B cell (primary cell): ENCODE data around the gene HNRNPD. TPM values are rescaled to one million over a fixed set of nuclear protein-coding genes. Genes with fewer than 3 reads are reported as not detected.
"Not testable (repeated sequence)": the region's sequence is repeated elsewhere in the genome, so short reads cannot be mapped to it uniquely, and the experiment has no call there.

Source experiments
- ATAC-seq: fragments of 200-7000 bp; cut with Tn5 transposase; one replicate; pipeline ENCODE4 v1.10.0; 2021; ENCODE audit warnings: low read depth, mild to moderate bottlenecking, moderate number of reproducible peaks, moderate library complexity
- CTCF ChIA-PET: fragments of 350-600 bp; sonication (Branson Sonifier 250); formaldehyde crosslinking; loops from one replicate; lab custom pipeline; 2021; ENCODE audit warnings: antibody characterized with exemption, inconsistent platforms; lab: Charles Lee
- POLR2A ChIA-PET: fragments of 350-600 bp; sonication (Branson Sonifier 250); formaldehyde crosslinking; loops from one replicate; lab custom pipeline; 2021; ENCODE audit warnings: antibody characterized with exemption; lab: Charles Lee
- DNase-seq: peaks from one replicate; pipeline ENCODE4 v3.0.0; 2013
- H2AFZ ChIP-seq: 2 replicates; pipeline ENCODE4 v1.6.1; 2012; ENCODE audit warnings: mild to moderate bottlenecking, low read depth, low read length; ENCODE audit not compliant: insufficient read depth, poor library complexity, severe bottlenecking
- H3K27ac ChIP-seq, 2 donors: 1 replicate in 1 of 2; 2 replicates in 1 of 2; pipeline ENCODE4 v1.5.1; 2012 to 2013; ENCODE audit warnings: low read length in 2 of 2, mild to moderate bottlenecking in 2 of 2, moderate library complexity in 1 of 2
- H3K27me3 ChIP-seq, 4 experiments: fragments of 200-600 bp in 1 of 4; sonication (generic) in 1 of 4; replicated peaks in 1 of 4; 1 replicate in 2 of 4; 2 replicates in 2 of 4; pipeline versions ENCODE4 v1.6.1 to v1.7.0; 2013 to 2016; ENCODE audit warnings: low read length in 3 of 4, mild to moderate bottlenecking in 2 of 4, mixed read lengths in 1 of 4, moderate library complexity in 1 of 4; ENCODE audit not compliant: insufficient read depth in 4 of 4, control insufficient read depth in 3 of 4; ENCODE audit errors: control extremely low read depth in 1 of 4
- H3K36me3 ChIP-seq, 2 experiments: replicated peaks in 1 of 2; 1 replicate in 1 of 2; 2 replicates in 1 of 2; pipeline versions ENCODE4 v1.6.1 to v1.7.1; 2013; ENCODE audit warnings: low read length in 1 of 2; ENCODE audit not compliant: insufficient read depth in 2 of 2, control insufficient read depth in 1 of 2; ENCODE audit errors: control extremely low read depth in 1 of 2, extremely low read depth in 1 of 2
- H3K4me1 ChIP-seq, 2 donors: fragments of 200-600 bp in 1 of 2; sonication (generic) in 1 of 2; 1 replicate in 1 of 2; 2 replicates in 1 of 2; pipeline versions ENCODE4 v1.5.1 to v1.6.1; 2013 to 2017; ENCODE audit warnings: low read length in 2 of 2; ENCODE audit not compliant: control insufficient read depth in 2 of 2, insufficient read depth in 2 of 2
- H3K4me2 ChIP-seq: replicated peaks from 2 replicates; pipeline ENCODE3; 2012; ENCODE audit warnings: mild to moderate bottlenecking, low read depth, low read length; ENCODE audit not compliant: poor library complexity, severe bottlenecking
- H3K4me3 ChIP-seq, 5 experiments: fragments of 200-600 bp in 1 of 5; sonication (generic) in 1 of 5; 1 replicate in 3 of 5; 2 replicates in 2 of 5; pipeline versions ENCODE4 v1.5.1 to v1.7.0; 2011 to 2016; ENCODE audit warnings: low read length in 4 of 5, mild to moderate bottlenecking in 4 of 5, low read depth in 2 of 5, control low read depth in 1 of 5, moderate library complexity in 1 of 5; ENCODE audit not compliant: insufficient read depth in 1 of 5; ENCODE audit errors: control extremely low read depth in 1 of 5, extremely low read depth in 1 of 5
- H3K79me2 ChIP-seq: fragments of 200-600 bp; sonication (generic); one replicate; pipeline ENCODE4 v1.6.0; 2016; ENCODE audit warnings: low read length; ENCODE audit not compliant: control insufficient read depth, insufficient read depth
- H3K9ac ChIP-seq: fragments of 200-600 bp; sonication (generic); 2 replicates; pipeline ENCODE4 v1.6.1; 2017; ENCODE audit warnings: mild to moderate bottlenecking, low read length, moderate library complexity
- H3K9me3 ChIP-seq, 3 donors: one replicate each; pipeline versions ENCODE4 v1.6.1 to v1.7.1; 2013; ENCODE audit warnings: low read length in 2 of 3; ENCODE audit not compliant: control insufficient read depth in 2 of 3, insufficient read depth in 1 of 3; ENCODE audit errors: control extremely low read depth in 1 of 3
- H4K20me1 ChIP-seq: 2 replicates; pipeline ENCODE4 v1.6.0; 2012; ENCODE audit warnings: mild to moderate bottlenecking, low read length; ENCODE audit not compliant: insufficient read depth, control insufficient read depth, poor library complexity, severe bottlenecking
- H3K27ac Mint-ChIP-seq: one replicate; pipeline ENCODE4 v1.8.0; 2021; ENCODE audit warnings: mixed read lengths
- H3K27me3 Mint-ChIP-seq: one replicate; pipeline ENCODE4 v1.8.0; 2021; ENCODE audit warnings: mixed read lengths
- H3K4me1 Mint-ChIP-seq: one replicate; pipeline ENCODE4 v1.8.0; 2021; ENCODE audit warnings: mixed read lengths
- H3K4me3 Mint-ChIP-seq: one replicate; pipeline ENCODE4 v1.8.0; 2021; ENCODE audit warnings: mixed read lengths
- H3K9me3 Mint-ChIP-seq: one replicate; pipeline ENCODE4 v1.8.0; 2022; ENCODE audit warnings: mixed read lengths; ENCODE audit not compliant: insufficient read depth
- CTCF ChIP-seq: fragments of 200-600 bp; IDR thresholded peaks from one replicate; pipeline ENCODE4 v1.8.0; 2022; ENCODE audit warnings: antibody characterized with exemption, mild to moderate bottlenecking
- EZH2 ChIP-seq: IDR thresholded peaks from 2 replicates; pipeline ENCODE4 v1.6.1; 2012; ENCODE audit warnings: borderline replicate concordance, low read depth, mild to moderate bottlenecking, moderate library complexity, low read length; ENCODE audit not compliant: insufficient read depth, poor library complexity, severe bottlenecking
- WGBS: methylation state at CpG from one replicate; pipeline ENCODE4 v1.1.5; 2013; ENCODE audit warnings: missing lambda C conversion rate; ENCODE audit not compliant: insufficient coverage; 5-methylcytosine and 5-hydroxymethylcytosine counted together
- intact Hi-C: fragments of 100-400 bp; cut with micrococcal nuclease; formaldehyde crosslinking; loops from one replicate; pipeline ENCODE4 v1.10.0; 2022
- polyA plus RNA-seq: library from polyadenylated mRNA; depleted of rRNA; stranded (reverse); fragments of >200 nt; gene quantifications from 2 replicates; pipeline ENCODE4 v1.2.3, GENCODE V29; 2012
- total RNA-seq, 2 donors: library from RNA; stranded (reverse); fragments of 120-200 nt in 1 of 2; gene quantifications; 1 replicate in 1 of 2; 2 replicates in 1 of 2; pipeline versions ENCODE4 v1.2.3 to v1.2.4, GENCODE V29; 2013 to 2022

The HNRNPD gene
- total and polyA plus RNA-seq, 2 donors (not counting 1 experiment from before 2014, with no cell fraction given): 120 to 280 TPM

GRCh38 chr4:82331814-82332213 is 42.0 kb downstream of the HNRNPD start:
- no peaks in the 10 kb centered on the region for H3K79me2 ChIP-seq
- 85% methylated on average over 2 of the region's 4 CpGs for WGBS
- intact Hi-C loops: no loop called here
- Mint-ChIP-seq H3K9me3 (no peaks in the 10 kb centered on the region), H3K27ac (no peak overlapping the region), H3K4me3 (no peak overlapping the region), H3K27me3 (peaks cover 2% of the 10 kb centered on the region), H3K4me1 (no peaks in the 10 kb centered on the region)
- H3K9me3 ChIP-seq: peaks cover 0 to 11% (median 1%) of the 10 kb centered on the region in 3 donors
- no peaks in the 10 kb centered on the region for H3K36me3 ChIP-seq
- no peak overlapping the region for H3K4me3 ChIP-seq
- ChIA-PET POLR2A (no interaction called here), CTCF (interaction anchor here (0.7 kb wide), 1 partner anchor 476 kb away, joined by 3 read pairs; no protein-coding TSS in a partner anchor)
- no peak overlapping the region for H3K27ac ChIP-seq
- no peak overlapping the region for H3K9ac ChIP-seq
- H3K4me1 ChIP-seq: no peaks in the 10 kb centered on the region
- no peaks in the 10 kb centered on the region for H3K27me3 ChIP-seq
- H2AFZ ChIP-seq: no peak overlapping the region
- no peak for TF ChIP-seq CTCF
- no peak for TF ChIP-seq EZH2
- H3K4me2 ChIP-seq: no peak overlapping the region
- DNase-seq (no peak), ATAC-seq (no peak)
- H4K20me1 ChIP-seq: no peaks in the 10 kb centered on the region

GRCh38 chr4:82320351-82320750 is 53.4 kb downstream of the HNRNPD start:
- Histone ChIP-seq H3K9ac (no peak overlapping the region), H3K4me3 (no peak overlapping the region), H3K9me3 (peaks cover 0 to 10% (median 5%) of the 10 kb centered on the region in 3 donors), H3K4me1 (no peaks in the 10 kb centered on the region), H2AFZ (no peak overlapping the region), H3K4me2 (no peak overlapping the region), H4K20me1 (no peaks in the 10 kb centered on the region), H3K36me3 (no peaks in the 10 kb centered on the region), H3K79me2 (no peaks in the 10 kb centered on the region), H3K27ac (no peak overlapping the region), H3K27me3 (no peaks in the 10 kb centered on the region)
- ATAC-seq (no peak), DNase-seq (no peak)
- ChIA-PET CTCF (no interaction called here), POLR2A (interaction anchor here (0.6 kb wide), 1 partner anchor 1162 kb away, joined by 3 read pairs; no protein-coding TSS in a partner anchor)
- no peaks in the 10 kb centered on the region for H3K27me3 Mint-ChIP-seq
- WGBS: no CpG with 5 or more reads among the region's 4 CpGs
- peaks cover 6% of the 10 kb centered on the region for H3K9me3 Mint-ChIP-seq
- intact Hi-C loops: no loop called here
- TF ChIP-seq EZH2 (no peak), CTCF (no peak)
- no peak overlapping the region for H3K4me3 Mint-ChIP-seq
- H3K27ac Mint-ChIP-seq: no peak overlapping the region
- no peaks in the 10 kb centered on the region for H3K4me1 Mint-ChIP-seq

- H3K4me2 ChIP-seq, H3K27ac Mint-ChIP-seq: not testable (repeated sequence)
Measured at GRCh38 chr4:82303063-82303462, 70.7 kb downstream of the HNRNPD start.

More at GRCh38 chr4:82303063-82303462, 70.7 kb downstream of the HNRNPD start:
- H3K27me3 Mint-ChIP-seq: peaks cover 28% of the 10 kb centered on the region
- H3K4me3 ChIP-seq, H3K79me2 ChIP-seq, H2AFZ ChIP-seq, POLR2A ChIA-PET, ATAC-seq, H3K9me3 ChIP-seq, H3K4me3 Mint-ChIP-seq, H3K4me1 ChIP-seq, H4K20me1 ChIP-seq, H3K36me3 ChIP-seq, H3K27me3 ChIP-seq, H3K9me3 Mint-ChIP-seq, DNase-seq, H3K27ac ChIP-seq, CTCF ChIA-PET, H3K4me1 Mint-ChIP-seq, intact Hi-C loops, H3K9ac ChIP-seq: not testable (repeated sequence)
- 97% methylated on average over 9 of the region's 13 CpGs for WGBS
